Measurements from ENCODE around the gene GPC5. TPM values are rescaled to one million over a fixed set of nuclear protein-coding genes. Genes with fewer than 3 reads are reported as not detected.

The GPC5 gene
- total RNA-seq, 1 donor from 2014 or later, result 8.7 TPM

DNA sequence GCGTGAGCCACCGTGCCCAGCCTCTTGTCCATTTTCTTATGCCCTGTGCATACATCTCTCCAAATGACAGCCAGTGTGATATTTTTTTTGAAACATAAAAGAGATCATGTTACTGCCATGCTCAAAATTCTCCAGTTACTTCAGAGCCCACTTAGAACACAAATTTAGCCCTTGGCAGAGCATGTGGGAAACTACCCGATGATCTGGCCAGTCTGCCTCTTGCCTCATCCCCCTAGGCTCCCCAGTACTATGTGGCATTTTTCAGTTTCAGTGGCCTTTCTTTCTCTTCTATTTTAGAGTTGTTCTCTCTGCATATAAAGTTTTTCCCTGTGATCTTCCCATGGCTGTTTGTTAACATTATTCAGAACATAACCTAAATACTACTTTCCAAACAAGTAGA is 323.0 kb downstream of the GPC5 start:
- Histone ChIP-seq H3K4me1 (no peaks in the 10 kb centered on the region), H3K27ac (no peak overlapping the region), H3K9me3 (no peaks in the 10 kb centered on the region), H3K4me3 (no peak overlapping the region), H3K27me3 (ENCODE audit: low read depth) (no peaks in the 10 kb centered on the region), H3K36me3 (no peaks in the 10 kb centered on the region)
- ATAC-seq, result peak in 1 of 2 donors; percentile 39
- DNase-seq, result no peak
- intact Hi-C loops (cut with DNase I), result no loop called here
- TF ChIP-seq, protein P1, sequence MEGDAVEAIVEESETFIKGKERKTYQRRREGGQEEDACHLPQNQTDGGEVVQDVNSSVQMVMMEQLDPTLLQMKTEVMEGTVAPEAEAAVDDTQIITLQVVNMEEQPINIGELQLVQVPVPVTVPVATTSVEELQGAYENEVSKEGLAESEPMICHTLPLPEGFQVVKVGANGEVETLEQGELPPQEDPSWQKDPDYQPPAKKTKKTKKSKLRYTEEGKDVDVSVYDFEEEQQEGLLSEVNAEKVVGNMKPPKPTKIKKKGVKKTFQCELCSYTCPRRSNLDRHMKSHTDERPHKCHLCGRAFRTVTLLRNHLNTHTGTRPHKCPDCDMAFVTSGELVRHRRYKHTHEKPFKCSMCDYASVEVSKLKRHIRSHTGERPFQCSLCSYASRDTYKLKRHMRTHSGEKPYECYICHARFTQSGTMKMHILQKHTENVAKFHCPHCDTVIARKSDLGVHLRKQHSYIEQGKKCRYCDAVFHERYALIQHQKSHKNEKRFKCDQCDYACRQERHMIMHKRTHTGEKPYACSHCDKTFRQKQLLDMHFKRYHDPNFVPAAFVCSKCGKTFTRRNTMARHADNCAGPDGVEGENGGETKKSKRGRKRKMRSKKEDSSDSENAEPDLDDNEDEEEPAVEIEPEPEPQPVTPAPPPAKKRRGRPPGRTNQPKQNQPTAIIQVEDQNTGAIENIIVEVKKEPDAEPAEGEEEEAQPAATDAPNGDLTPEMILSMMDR (IDR thresholded peaks at IDR 0.05), result no peak

DNA sequence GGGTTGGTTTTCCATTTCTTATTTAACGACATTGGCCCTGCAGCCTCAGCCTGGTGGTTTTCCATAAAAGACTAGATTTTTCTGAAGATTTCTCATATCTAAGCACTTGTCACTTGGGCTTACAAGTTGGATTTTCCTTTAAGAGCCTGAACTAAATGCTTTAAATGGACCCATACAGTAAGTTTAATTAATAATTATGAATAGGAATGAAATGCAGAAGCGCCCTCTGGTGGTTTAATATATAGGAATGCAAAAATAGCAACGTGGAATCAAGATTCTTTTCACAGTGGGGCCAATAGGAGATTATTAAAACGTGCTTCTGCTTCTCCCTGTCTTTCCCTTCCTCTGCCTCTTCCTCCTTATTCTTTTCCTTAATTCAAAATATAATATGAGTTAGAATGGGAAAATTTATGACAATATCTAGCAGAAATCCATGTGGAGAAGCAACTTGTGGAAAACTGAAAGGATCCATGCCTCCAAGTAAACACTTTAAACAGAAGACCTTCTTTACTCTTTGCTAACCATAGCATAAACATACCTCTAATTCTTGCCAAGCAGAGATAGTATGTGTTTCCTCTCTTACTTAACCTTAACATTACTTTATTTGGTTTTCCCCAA is 324.0 kb downstream of the GPC5 start:
- Histone ChIP-seq H3K27me3 (ENCODE audit: low read depth) (no peaks in the 10 kb centered on the region), H3K4me3 (no peak overlapping the region), H3K4me1 (no peaks in the 10 kb centered on the region), H3K27ac (no peak overlapping the region), H3K36me3 (no peaks in the 10 kb centered on the region), H3K9me3 (no peaks in the 10 kb centered on the region)
- DNase-seq (no peak), ATAC-seq (peak in 1 of 2 donors; percentile 49)
- intact Hi-C loops (cut with DNase I), result no loop called here
- TF ChIP-seq, protein P1 (IDR thresholded peaks at IDR 0.05), result peak; percentile 57

DNA sequence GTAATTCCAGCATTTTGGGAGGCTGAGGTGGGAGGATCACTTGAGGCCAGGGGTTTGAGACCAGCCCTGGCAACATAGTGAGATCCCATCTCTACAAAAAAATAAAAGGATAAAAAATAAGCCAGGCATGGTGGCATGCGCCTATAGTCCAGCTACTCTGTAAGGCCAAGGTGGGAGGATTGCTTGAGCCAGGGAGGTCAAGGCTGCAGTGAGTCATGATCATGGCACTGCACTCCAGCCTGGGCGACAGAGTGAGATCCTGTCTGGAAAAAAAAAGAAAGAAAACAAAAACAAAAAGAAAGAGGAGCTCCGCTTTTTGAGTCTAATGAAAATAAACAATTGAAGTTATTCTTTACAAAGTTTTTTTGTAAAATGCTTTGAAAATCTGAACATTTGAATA is 326.2 kb downstream of the GPC5 start:
- H3K9me3 ChIP-seq, result no peaks in the 10 kb centered on the region
- DNase-seq (no peak), ATAC-seq (no peak)
- no peak overlapping the region for H3K4me3 ChIP-seq
- TF ChIP-seq, protein P1 (IDR thresholded peaks at IDR 0.05), result no peak
- intact Hi-C loops (cut with DNase I), result no loop called here
- H3K27ac ChIP-seq, result no peak overlapping the region
- no peaks in the 10 kb centered on the region for H3K4me1 ChIP-seq
- no peaks in the 10 kb centered on the region for H3K27me3 ChIP-seq (ENCODE audit: low read depth)
- no peaks in the 10 kb centered on the region for H3K36me3 ChIP-seq

DNA sequence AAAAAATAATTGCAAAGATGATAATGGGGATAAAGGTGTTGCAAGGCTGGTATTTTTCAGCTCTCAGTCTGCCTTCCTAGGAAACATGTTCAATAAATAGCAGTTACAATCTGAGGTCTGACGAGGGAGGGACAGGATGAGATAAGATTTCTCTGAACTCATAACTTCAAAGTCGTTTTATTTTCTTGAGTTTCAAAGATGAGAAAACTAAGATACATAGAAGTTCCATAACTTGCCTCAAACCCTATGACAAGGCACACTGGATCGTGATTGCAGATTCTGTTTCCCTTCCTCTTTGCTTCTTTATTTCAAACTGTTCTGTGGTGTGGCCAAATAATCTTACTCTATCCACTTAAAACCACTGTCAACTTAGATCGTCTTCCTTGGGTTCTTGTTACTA is 327.2 kb downstream of the GPC5 start:
- H3K27ac ChIP-seq, result no peak overlapping the region
- intact Hi-C loops (cut with DNase I), result no loop called here
- no peak overlapping the region for H3K4me3 ChIP-seq
- no peak for ATAC-seq
- TF ChIP-seq, protein P1 (IDR thresholded peaks at IDR 0.05), result no peak
- no peaks in the 10 kb centered on the region for H3K36me3 ChIP-seq
- H3K4me1 ChIP-seq, result no peaks in the 10 kb centered on the region
- DNase-seq, result no peak
- no peaks in the 10 kb centered on the region for H3K9me3 ChIP-seq
- H3K27me3 ChIP-seq (ENCODE audit: low read depth), result no peaks in the 10 kb centered on the region

DNA sequence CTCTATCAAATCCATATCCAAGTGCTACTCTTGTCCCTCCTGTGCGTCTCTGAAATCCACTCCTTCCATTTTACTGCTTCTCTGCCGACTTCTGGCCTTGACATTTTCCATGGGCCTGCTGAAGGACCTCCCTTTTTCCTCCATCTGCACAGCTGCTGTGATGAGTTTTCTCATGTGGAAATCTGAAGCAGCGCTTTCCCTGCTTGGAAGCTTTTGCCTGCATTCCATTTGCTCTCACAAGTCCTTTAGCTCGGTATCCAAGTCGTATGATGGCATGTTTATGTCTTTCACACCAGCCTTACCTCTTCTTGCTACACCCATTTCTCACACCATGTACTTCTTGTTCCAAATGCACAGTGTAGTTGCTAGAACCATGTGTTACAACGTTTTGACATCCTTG is 328.2 kb downstream of the GPC5 start:
- Histone ChIP-seq H3K36me3 (no peaks in the 10 kb centered on the region), H3K4me3 (no peak overlapping the region), H3K27me3 (ENCODE audit: low read depth) (no peaks in the 10 kb centered on the region), H3K27ac (no peak overlapping the region), H3K9me3 (no peaks in the 10 kb centered on the region), H3K4me1 (no peaks in the 10 kb centered on the region)
- ATAC-seq, result no peak
- intact Hi-C loops (cut with DNase I), result no loop called here
- TF ChIP-seq, protein P1 (IDR thresholded peaks at IDR 0.05), result no peak
- no peak for DNase-seq
